Measurements from ENCODE around the gene TBC1D16.

GRCh38 chr17:79988185-79988971 is 47.3 kb downstream of the TBC1D16 start:
- TF ChIP-seq CTCF (IDR thresholded peaks at IDR 0.05), result no peak
- TF ChIP-seq POLR2AphosphoS5 (IDR thresholded peaks at IDR 0.05), result no peak

All from gastroesophageal sphincter (tissue), 3 donors.